ENCODE data around the gene CES4A. TPM values are rescaled to one million over a fixed set of nuclear protein-coding genes. Genes with fewer than 3 reads are reported as not detected.

Gene CES4A
- total RNA-seq, 1 experiment from 2014 or later: 0.61 TPM

DNA sequence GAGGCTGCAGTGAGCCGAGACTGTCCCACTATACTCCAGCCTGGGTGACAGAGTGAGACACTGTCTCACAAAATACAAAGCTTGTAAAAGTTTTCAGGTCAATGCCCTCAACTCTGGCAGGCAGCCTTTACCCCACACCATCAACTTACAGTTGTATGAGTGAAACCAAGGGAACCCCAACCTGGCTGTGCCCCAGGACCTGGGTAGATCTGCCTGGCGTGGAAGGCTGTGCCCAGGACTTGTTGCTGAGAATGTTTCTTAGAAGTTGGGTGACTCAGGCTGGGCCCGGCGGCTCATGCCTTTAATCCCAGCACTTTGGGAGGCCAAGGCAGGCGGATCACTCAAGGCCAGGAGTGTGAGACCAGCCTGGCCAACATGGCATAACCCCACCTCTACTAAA is 19.5 kb upstream of the CES4A start:
- DNase-seq (ENCODE audit: low spot score) (no peak), ATAC-seq (no peak)
- Mint-ChIP-seq H3K27ac (no peak overlapping the region), H3K27me3 (ENCODE audit: low read depth) (no peaks in the 10 kb centered on the region; the same call in 1 of the 2 replicates), H3K36me3 (no peaks in the 10 kb centered on the region), H3K4me3 (no peak overlapping the region), H3K4me1 (no peaks in the 10 kb centered on the region), H3K9me3 (no peaks in the 10 kb centered on the region)
- ChIA-PET CTCF (interaction anchor here (0.8 to 6.8 kb wide), 2 partner anchors 8 to 186 kb away, joined by 3 to 39 read pairs; partner anchors contain the start of gene CES3), POLR2A (no interaction called here)
- TF ChIP-seq, protein P1, sequence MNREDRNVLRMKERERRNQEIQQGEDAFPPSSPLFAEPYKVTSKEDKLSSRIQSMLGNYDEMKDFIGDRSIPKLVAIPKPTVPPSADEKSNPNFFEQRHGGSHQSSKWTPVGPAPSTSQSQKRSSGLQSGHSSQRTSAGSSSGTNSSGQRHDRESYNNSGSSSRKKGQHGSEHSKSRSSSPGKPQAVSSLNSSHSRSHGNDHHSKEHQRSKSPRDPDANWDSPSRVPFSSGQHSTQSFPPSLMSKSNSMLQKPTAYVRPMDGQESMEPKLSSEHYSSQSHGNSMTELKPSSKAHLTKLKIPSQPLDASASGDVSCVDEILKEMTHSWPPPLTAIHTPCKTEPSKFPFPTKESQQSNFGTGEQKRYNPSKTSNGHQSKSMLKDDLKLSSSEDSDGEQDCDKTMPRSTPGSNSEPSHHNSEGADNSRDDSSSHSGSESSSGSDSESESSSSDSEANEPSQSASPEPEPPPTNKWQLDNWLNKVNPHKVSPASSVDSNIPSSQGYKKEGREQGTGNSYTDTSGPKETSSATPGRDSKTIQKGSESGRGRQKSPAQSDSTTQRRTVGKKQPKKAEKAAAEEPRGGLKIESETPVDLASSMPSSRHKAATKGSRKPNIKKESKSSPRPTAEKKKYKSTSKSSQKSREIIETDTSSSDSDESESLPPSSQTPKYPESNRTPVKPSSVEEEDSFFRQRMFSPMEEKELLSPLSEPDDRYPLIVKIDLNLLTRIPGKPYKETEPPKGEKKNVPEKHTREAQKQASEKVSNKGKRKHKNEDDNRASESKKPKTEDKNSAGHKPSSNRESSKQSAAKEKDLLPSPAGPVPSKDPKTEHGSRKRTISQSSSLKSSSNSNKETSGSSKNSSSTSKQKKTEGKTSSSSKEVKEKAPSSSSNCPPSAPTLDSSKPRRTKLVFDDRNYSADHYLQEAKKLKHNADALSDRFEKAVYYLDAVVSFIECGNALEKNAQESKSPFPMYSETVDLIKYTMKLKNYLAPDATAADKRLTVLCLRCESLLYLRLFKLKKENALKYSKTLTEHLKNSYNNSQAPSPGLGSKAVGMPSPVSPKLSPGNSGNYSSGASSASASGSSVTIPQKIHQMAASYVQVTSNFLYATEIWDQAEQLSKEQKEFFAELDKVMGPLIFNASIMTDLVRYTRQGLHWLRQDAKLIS (CRISPR knock-in tag; IDR thresholded peaks at IDR 0.05; ENCODE audit: borderline replicate concordance): no peak
- TF ChIP-seq, protein P2, sequence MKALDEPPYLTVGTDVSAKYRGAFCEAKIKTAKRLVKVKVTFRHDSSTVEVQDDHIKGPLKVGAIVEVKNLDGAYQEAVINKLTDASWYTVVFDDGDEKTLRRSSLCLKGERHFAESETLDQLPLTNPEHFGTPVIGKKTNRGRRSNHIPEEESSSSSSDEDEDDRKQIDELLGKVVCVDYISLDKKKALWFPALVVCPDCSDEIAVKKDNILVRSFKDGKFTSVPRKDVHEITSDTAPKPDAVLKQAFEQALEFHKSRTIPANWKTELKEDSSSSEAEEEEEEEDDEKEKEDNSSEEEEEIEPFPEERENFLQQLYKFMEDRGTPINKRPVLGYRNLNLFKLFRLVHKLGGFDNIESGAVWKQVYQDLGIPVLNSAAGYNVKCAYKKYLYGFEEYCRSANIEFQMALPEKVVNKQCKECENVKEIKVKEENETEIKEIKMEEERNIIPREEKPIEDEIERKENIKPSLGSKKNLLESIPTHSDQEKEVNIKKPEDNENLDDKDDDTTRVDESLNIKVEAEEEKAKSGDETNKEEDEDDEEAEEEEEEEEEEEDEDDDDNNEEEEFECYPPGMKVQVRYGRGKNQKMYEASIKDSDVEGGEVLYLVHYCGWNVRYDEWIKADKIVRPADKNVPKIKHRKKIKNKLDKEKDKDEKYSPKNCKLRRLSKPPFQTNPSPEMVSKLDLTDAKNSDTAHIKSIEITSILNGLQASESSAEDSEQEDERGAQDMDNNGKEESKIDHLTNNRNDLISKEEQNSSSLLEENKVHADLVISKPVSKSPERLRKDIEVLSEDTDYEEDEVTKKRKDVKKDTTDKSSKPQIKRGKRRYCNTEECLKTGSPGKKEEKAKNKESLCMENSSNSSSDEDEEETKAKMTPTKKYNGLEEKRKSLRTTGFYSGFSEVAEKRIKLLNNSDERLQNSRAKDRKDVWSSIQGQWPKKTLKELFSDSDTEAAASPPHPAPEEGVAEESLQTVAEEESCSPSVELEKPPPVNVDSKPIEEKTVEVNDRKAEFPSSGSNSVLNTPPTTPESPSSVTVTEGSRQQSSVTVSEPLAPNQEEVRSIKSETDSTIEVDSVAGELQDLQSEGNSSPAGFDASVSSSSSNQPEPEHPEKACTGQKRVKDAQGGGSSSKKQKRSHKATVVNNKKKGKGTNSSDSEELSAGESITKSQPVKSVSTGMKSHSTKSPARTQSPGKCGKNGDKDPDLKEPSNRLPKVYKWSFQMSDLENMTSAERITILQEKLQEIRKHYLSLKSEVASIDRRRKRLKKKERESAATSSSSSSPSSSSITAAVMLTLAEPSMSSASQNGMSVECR (CRISPR knock-in tag; IDR thresholded peaks at IDR 0.05; ENCODE audit: borderline replicate concordance): no peak
- TF ChIP-seq NR2C2 (CRISPR knock-in tag; IDR thresholded peaks at IDR 0.05) (no peak), NFATC4 (CRISPR knock-in tag; IDR thresholded peaks at IDR 0.05) (no peak), TEAD4 (CRISPR knock-in tag; IDR thresholded peaks at IDR 0.05) (no peak), KAT7 (CRISPR knock-in tag; IDR thresholded peaks at IDR 0.05; ENCODE audit: borderline replicate concordance) (no peak), FOXK1 (CRISPR knock-in tag; IDR thresholded peaks at IDR 0.05) (no peak), RORB (CRISPR knock-in tag; IDR thresholded peaks at IDR 0.05) (no peak), IRF2 (CRISPR knock-in tag; IDR thresholded peaks at IDR 0.05; ENCODE audit: borderline replicate concordance, low read depth) (no peak), ZNF263 (CRISPR knock-in tag; IDR thresholded peaks at IDR 0.05; ENCODE audit: low read depth) (no peak), EMX1 (CRISPR knock-in tag; IDR thresholded peaks at IDR 0.05) (no peak)
- TF ChIP-seq, protein P3, sequence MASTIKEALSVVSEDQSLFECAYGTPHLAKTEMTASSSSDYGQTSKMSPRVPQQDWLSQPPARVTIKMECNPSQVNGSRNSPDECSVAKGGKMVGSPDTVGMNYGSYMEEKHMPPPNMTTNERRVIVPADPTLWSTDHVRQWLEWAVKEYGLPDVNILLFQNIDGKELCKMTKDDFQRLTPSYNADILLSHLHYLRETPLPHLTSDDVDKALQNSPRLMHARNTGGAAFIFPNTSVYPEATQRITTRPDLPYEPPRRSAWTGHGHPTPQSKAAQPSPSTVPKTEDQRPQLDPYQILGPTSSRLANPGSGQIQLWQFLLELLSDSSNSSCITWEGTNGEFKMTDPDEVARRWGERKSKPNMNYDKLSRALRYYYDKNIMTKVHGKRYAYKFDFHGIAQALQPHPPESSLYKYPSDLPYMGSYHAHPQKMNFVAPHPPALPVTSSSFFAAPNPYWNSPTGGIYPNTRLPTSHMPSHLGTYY (CRISPR knock-in tag; IDR thresholded peaks at IDR 0.05): no peak
- TF ChIP-seq, protein P4, sequence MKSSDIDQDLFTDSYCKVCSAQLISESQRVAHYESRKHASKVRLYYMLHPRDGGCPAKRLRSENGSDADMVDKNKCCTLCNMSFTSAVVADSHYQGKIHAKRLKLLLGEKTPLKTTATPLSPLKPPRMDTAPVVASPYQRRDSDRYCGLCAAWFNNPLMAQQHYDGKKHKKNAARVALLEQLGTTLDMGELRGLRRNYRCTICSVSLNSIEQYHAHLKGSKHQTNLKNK (CRISPR knock-in tag; IDR thresholded peaks at IDR 0.05): no peak
- TF ChIP-seq, protein P5, sequence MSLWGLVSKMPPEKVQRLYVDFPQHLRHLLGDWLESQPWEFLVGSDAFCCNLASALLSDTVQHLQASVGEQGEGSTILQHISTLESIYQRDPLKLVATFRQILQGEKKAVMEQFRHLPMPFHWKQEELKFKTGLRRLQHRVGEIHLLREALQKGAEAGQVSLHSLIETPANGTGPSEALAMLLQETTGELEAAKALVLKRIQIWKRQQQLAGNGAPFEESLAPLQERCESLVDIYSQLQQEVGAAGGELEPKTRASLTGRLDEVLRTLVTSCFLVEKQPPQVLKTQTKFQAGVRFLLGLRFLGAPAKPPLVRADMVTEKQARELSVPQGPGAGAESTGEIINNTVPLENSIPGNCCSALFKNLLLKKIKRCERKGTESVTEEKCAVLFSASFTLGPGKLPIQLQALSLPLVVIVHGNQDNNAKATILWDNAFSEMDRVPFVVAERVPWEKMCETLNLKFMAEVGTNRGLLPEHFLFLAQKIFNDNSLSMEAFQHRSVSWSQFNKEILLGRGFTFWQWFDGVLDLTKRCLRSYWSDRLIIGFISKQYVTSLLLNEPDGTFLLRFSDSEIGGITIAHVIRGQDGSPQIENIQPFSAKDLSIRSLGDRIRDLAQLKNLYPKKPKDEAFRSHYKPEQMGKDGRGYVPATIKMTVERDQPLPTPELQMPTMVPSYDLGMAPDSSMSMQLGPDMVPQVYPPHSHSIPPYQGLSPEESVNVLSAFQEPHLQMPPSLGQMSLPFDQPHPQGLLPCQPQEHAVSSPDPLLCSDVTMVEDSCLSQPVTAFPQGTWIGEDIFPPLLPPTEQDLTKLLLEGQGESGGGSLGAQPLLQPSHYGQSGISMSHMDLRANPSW (CRISPR knock-in tag; conservative IDR thresholded peaks at IDR 0.05; ENCODE audit: low read depth): no peak
- TF ChIP-seq, protein P6, sequence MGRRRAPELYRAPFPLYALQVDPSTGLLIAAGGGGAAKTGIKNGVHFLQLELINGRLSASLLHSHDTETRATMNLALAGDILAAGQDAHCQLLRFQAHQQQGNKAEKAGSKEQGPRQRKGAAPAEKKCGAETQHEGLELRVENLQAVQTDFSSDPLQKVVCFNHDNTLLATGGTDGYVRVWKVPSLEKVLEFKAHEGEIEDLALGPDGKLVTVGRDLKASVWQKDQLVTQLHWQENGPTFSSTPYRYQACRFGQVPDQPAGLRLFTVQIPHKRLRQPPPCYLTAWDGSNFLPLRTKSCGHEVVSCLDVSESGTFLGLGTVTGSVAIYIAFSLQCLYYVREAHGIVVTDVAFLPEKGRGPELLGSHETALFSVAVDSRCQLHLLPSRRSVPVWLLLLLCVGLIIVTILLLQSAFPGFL (CRISPR knock-in tag; IDR thresholded peaks at IDR 0.05; ENCODE audit: borderline replicate concordance): no peak
- TF ChIP-seq, protein P7, sequence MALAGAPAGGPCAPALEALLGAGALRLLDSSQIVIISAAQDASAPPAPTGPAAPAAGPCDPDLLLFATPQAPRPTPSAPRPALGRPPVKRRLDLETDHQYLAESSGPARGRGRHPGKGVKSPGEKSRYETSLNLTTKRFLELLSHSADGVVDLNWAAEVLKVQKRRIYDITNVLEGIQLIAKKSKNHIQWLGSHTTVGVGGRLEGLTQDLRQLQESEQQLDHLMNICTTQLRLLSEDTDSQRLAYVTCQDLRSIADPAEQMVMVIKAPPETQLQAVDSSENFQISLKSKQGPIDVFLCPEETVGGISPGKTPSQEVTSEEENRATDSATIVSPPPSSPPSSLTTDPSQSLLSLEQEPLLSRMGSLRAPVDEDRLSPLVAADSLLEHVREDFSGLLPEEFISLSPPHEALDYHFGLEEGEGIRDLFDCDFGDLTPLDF (CRISPR knock-in tag; IDR thresholded peaks at IDR 0.05): no peak

Measured in WTC11 (cell line).